Stomach smooth muscle (tissue), 2 donors: ENCODE data around the gene JADE2.

ENCODE experiments used
- H3K27ac ChIP-seq: one replicate; pipeline ENCODE4 v1.7.0; 2013; ENCODE audit warnings: mild to moderate bottlenecking, low read length, inconsistent platforms
- H3K27me3 ChIP-seq, 2 donors: one replicate each; pipeline ENCODE4 v1.7.0; 2013; ENCODE audit warnings: low read length in 2 of 2; ENCODE audit not compliant: insufficient read depth in 2 of 2, control insufficient read depth in 1 of 2
- H3K36me3 ChIP-seq, 2 donors: one replicate each; pipeline ENCODE4 v1.7.0; 2013; ENCODE audit warnings: low read length in 2 of 2; ENCODE audit not compliant: control insufficient read depth in 2 of 2, insufficient read depth in 2 of 2
- H3K4me1 ChIP-seq: one replicate; pipeline ENCODE4 v1.7.0; 2013; ENCODE audit warnings: low read length; ENCODE audit not compliant: control insufficient read depth, insufficient read depth
- H3K4me3 ChIP-seq, 2 donors: one replicate each; pipeline ENCODE4 v1.7.0; 2013; ENCODE audit warnings: low read length in 2 of 2
- H3K9ac ChIP-seq, 2 donors: one replicate each; pipeline ENCODE4 v1.7.0; 2013; ENCODE audit warnings: low read length in 2 of 2, mild to moderate bottlenecking in 1 of 2
- H3K9me3 ChIP-seq, 2 donors: one replicate each; pipeline ENCODE4 v1.7.0; 2013; ENCODE audit warnings: low read length in 2 of 2; ENCODE audit not compliant: control insufficient read depth in 2 of 2
- donor health status: healthy.
- donor health status: Pancreatic carcinoma.

Gene JADE2

DNA sequence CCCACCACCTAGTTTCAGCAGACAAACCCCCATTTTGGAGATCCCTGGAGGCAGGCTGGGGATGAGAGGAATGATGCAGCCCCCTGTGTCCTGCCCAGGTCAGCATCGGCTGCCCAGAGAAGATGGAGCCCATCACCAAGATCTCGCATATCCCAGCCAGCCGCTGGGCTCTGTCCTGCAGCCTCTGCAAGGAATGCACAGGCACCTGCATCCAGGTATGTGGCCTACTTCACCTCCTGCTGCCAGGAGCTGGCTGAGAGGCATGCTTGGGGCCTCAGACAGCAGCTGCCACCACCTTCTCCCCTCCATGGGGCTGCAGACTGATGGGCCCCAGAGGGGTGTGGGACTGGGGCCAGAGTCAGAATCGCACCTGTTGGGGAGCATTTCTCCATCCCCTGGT, 38.9 kb downstream of the JADE2 start:
- H3K9ac ChIP-seq: no peak overlapping the region
- H3K27me3 ChIP-seq: no peaks in the 10 kb centered on the region
- H3K9me3 ChIP-seq: no peaks in the 10 kb centered on the region
- no peak overlapping the region for H3K4me3 ChIP-seq
- H3K36me3 ChIP-seq: peaks cover 73 to 84% of the 10 kb centered on the region in 2 donors
- peak overlapping the region; percentile 11 for H3K27ac ChIP-seq
- H3K4me1 ChIP-seq: peaks cover 34% of the 10 kb centered on the region

DNA sequence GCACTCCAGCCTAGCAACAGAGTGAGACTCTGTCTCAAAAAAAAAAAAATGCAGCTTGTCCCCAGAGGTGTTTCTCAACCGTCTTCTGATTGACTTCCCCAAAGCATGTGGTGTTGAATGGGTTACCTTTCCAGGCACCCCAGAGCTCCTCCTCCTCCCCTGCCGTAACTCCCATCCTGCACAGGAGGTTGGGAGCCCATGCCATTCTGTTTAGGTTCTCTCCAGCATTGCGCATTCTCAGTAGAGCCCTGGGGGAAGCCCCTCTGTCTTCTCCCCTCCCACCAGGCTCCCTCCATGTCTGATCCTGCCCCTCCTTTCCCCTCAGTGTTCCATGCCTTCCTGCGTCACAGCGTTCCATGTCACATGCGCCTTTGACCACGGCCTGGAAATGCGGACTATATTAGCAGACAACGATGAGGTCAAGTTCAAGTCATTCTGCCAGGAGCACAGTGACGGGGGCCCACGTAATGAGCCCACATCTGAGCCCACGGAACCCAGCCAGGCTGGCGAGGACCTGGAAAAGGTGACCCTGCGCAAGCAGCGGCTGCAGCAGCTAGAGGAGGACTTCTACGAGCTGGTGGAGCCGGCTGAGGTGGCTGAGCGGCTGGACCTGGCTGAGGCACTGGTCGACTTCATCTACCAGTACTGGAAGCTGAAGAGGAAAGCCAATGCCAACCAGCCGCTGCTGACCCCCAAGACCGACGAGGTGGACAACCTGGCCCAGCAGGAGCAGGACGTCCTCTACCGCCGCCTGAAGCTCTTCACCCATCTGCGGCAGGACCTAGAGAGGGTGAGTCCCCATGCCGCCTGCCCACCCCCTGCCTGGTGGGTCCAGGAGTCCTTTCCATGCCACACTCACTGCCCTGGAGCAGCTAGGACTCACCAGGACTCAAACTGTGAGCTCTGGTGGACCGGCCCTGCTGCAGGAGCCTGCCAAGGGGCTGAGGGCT, 40.6 kb downstream of the JADE2 start:
- peaks cover 69 to 81% of the 10 kb centered on the region in 2 donors for H3K36me3 ChIP-seq
- H3K4me1 ChIP-seq: peaks cover 45% of the 10 kb centered on the region
- H3K27me3 ChIP-seq: no peaks in the 10 kb centered on the region
- H3K27ac ChIP-seq: no peak overlapping the region
- no peak overlapping the region for H3K4me3 ChIP-seq
- no peak overlapping the region for H3K9ac ChIP-seq
- H3K9me3 ChIP-seq: no peaks in the 10 kb centered on the region

DNA sequence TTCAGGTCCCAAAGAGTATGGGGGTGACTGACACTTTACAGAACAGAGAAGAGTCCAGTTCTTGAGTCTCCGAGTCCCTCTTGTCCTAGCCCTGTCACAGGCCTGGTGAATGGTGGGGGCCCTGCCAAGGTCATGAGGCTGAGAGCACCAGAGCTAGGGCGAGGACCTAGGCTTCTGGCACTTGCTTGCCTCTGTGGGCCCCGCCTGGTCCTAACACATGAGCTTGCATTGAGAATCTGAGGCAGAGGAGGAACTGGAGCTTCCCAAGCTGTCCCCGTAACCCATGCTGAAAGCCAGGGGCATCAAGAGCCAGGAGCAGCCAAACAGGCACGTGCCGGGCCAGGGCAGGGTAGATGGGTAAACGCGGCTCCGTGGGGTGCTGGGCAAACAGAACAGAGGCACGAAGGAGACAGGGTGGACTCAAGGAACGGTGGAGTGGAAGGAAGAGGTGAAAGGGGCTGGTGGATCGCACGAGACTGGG, 41.3 kb downstream of the JADE2 start:
- H3K4me1 ChIP-seq: peaks cover 42% of the 10 kb centered on the region
- no peak overlapping the region for H3K27ac ChIP-seq
- H3K9me3 ChIP-seq: no peaks in the 10 kb centered on the region
- H3K27me3 ChIP-seq: no peaks in the 10 kb centered on the region
- peaks cover 64 to 77% of the 10 kb centered on the region in 2 donors for H3K36me3 ChIP-seq
- H3K4me3 ChIP-seq: no peak overlapping the region
- H3K9ac ChIP-seq: no peak overlapping the region

DNA sequence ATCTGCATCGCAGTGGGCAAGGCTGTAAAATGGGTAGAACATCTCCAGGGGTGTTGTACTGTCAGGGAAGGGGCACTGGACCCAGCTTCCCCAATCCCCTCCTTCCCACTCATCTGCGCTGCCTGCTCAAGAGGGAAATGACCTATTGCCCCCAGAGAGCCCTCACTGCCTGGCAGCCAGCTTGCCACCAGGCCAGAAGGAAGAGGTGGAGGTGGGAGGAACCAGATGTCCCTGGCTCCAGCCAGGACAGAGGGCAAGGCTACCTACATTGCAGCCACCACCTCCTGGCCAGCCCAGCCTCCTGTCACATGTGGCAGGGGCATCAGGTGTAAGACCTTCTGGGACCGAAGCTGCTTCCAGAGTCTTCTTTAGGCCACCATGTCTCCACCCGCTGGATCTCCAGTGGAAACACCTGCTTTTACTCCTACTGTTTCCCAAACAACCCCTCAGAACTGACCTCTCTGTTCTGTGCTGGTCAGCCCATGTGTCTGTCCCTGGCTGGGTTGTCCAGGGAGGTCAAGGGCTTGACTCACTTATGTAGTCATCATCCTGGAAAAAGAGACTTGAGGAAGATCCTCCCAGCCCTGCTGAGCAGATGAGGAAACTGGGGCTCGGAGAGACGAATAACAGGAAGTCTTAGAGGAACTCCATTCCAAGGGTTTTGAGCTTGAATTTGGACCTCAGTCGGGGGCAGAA, 42.3 kb downstream of the JADE2 start:
- H3K4me3 ChIP-seq: no peak overlapping the region
- H3K9me3 ChIP-seq: no peaks in the 10 kb centered on the region
- H3K4me1 ChIP-seq: peaks cover 36% of the 10 kb centered on the region
- H3K27ac ChIP-seq: peak overlapping the region; percentile 53
- peaks cover 64 to 76% of the 10 kb centered on the region in 2 donors for H3K36me3 ChIP-seq
- H3K27me3 ChIP-seq: no peaks in the 10 kb centered on the region
- no peak overlapping the region for H3K9ac ChIP-seq

DNA sequence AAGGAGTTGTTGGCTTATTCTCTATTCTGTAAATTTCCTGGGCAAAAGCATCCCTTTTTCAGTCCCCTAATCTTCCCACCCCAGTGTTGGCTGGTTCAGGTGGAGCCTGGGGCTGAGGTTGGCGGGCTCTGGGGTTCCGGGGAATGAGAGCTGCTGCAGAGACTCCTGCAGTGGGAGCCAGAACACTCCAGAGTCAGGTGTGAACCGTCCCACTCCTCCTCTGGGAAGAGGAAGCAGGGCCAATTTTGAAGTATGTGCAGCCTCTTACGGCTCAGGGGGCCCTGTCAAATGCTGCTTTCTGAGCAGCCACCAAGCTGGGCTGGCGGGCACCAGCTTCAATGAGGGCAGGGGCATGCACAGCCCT, 42.8 kb downstream of the JADE2 start:
- H3K9ac ChIP-seq: no peak overlapping the region
- H3K27ac ChIP-seq: peak overlapping the region; percentile 53
- peaks cover 36% of the 10 kb centered on the region for H3K4me1 ChIP-seq
- peaks cover 60 to 76% of the 10 kb centered on the region in 2 donors for H3K36me3 ChIP-seq
- H3K27me3 ChIP-seq: no peaks in the 10 kb centered on the region
- H3K9me3 ChIP-seq: no peaks in the 10 kb centered on the region
- no peak overlapping the region for H3K4me3 ChIP-seq

DNA sequence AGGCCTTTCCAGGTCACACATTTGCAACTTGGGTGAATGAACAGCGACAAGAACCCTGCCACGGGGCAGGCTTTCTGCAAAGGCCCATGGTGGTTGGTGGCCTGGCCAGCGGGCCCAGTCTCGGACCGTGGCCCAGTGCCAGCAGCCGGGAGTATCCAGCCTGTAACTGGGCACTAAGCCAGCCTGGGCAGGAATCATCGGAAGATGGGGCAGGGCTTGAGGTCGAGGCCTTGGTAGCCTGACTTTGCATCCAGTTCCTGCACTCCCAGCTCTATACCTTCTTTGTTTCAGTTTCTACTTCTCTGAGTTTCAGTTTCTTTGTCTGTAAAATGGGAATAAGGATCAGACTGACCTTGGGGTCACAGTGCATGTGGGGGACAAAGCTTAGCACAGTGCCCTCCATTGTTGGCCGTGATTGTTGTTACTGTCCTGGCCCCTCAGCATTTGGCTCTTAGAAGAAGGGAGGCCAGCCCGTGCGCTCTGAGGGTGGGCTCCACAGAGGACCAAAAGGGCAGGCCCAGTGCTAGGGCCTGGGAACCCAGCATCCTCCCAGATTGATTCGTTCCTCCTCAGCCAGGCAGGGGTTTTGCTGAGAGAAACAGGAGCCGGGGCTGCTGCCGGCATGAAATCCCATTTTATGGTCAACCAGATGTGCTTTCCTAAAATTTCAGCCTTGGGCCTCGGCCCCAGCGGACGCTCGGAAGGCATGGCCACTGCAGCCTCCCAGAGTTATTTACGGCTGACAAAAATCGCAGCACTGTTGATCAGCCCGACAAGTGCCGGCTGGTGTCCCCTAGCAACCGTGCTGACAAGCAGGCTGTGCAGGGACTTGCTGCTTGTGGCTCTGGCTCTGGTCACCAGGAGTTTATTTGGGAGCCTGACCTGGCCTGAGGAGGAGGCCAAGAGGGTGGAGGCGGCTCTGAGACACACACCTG, 43.6 kb downstream of the JADE2 start:
- Histone ChIP-seq H3K4me3 (no peak overlapping the region), H3K4me1 (peaks cover 38% of the 10 kb centered on the region), H3K9ac (peak overlapping the region in 1 of 2 donors; percentile 32)

DNA sequence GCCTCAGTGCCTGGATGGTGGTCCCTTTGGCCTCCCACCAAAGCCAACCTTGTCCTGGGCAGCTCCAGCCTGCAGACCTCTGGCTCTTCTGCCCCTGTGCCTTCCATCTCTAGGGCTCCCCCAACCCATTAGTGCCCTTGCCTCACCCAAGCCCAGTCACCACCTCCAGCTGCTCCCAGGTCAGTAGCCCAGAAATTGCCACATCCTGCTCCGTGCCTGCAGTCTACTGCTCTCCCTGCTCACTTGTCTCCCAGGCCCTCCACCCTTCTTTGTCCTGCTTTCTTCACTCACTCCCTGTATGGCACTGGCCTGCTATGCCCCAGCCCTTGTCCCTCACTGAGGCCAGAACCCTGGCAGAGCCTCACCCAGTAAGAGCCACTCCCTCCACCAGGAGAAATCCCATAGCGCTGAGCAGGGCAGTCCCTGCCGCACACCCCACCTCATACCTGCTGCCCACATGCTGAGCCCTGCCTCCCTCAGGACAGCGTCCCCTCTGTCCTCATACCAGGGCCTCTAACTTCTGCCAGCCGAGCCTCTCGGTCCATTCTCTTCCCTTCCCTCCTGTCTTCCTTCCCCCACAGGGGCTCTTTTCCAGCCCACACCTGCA, 44.4 kb downstream of the JADE2 start:
- H3K27ac ChIP-seq: no peak overlapping the region
- H3K36me3 ChIP-seq: peaks cover 56 to 75% of the 10 kb centered on the region in 2 donors
- H3K9me3 ChIP-seq: no peaks in the 10 kb centered on the region
- H3K9ac ChIP-seq: peak overlapping the region in 1 of 2 donors; percentile 5
- H3K27me3 ChIP-seq: no peaks in the 10 kb centered on the region
- peaks cover 44% of the 10 kb centered on the region for H3K4me1 ChIP-seq
- no peak overlapping the region for H3K4me3 ChIP-seq

More for the DNA sequence above, 43.6 kb downstream of the JADE2 start:
- Histone ChIP-seq H3K27ac (peak overlapping the region; percentile 53), H3K36me3 (peaks cover 58 to 75% of the 10 kb centered on the region in 2 donors), H3K27me3 (no peaks in the 10 kb centered on the region), H3K9me3 (no peaks in the 10 kb centered on the region)

DNA sequence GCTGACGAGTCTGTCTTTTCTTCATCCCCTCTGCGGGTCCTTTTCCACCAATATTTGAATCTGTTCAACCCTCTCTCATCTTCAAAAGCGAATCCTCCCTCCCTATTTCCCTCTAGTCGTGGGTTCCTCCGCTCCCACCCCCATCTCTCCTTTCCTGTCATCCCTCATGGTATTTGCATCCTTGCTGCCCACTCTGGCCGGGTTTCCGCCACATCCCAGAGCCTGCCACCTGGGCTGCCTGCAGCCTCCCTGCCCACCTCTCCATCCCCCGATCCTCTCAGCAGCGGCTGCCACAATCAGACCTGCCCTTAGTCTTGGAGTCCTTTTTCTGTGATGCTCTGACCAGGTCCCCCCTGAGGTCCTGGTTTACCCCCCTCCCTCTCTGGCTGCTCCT, 44.9 kb downstream of the JADE2 start:
- no peak overlapping the region for H3K4me3 ChIP-seq
- H3K27ac ChIP-seq: no peak overlapping the region
- H3K9me3 ChIP-seq: no peaks in the 10 kb centered on the region
- H3K4me1 ChIP-seq: peaks cover 44% of the 10 kb centered on the region
- peaks cover 57 to 75% of the 10 kb centered on the region in 2 donors for H3K36me3 ChIP-seq
- H3K9ac ChIP-seq: no peak overlapping the region
- no peaks in the 10 kb centered on the region for H3K27me3 ChIP-seq

DNA sequence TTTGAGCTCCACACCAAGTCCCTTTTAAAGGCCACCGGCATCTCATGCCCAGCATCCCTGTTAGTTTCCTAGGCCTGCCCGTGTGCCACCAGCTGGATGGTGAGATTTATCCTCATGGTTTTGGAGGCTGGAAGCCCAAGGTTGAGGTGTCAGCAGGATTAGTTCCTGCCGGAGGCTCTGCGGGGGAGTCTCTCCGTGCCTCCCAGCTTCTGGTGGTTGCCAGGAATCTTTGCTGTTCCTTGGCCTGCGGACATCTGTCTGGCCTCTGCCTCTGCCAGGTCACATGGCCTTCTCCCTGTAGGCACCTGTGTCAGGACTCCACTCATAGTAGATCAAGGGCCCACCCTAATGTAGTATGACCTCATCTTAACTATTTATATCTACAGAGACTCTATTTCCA, 45.4 kb downstream of the JADE2 start:
- no peak overlapping the region for H3K27ac ChIP-seq
- H3K36me3 ChIP-seq: peaks cover 56 to 75% of the 10 kb centered on the region in 2 donors
- no peaks in the 10 kb centered on the region for H3K27me3 ChIP-seq
- no peak overlapping the region for H3K9ac ChIP-seq
- peaks cover 44% of the 10 kb centered on the region for H3K4me1 ChIP-seq
- no peak overlapping the region for H3K4me3 ChIP-seq
- no peaks in the 10 kb centered on the region for H3K9me3 ChIP-seq
